GM12874 (cell line): ENCODE measurements around the gene MS4A15.

Experiments
- TF ChIP-seq, protein P1 (sequence below): IDR thresholded peaks from 2 replicates; pipeline ENCODE4 v1.5.1; 2011; ENCODE audit warnings: low read depth, mild to moderate bottlenecking, control low read depth, low read length, moderate library complexity; ENCODE audit not compliant: insufficient read depth

Gene MS4A15

DNA sequence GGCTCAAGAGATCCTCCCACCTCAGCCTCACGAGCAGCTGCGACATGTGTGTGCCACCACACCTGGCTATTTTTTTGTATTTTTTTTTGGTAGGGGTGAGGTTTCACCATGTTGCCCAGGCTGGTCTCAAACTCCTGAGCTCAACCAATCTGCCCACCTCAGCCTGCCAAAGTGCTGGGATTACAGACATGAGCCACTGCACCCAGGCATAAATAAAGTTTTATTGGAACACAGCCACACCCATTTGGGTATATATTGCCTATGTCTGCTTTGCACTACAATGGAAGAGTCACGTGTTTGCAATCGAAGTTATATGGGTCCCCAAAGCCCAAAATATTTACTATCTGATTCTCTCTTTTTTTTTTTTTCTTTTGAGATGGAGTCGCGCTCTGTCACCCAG lies 1.8 kb upstream of the MS4A15 start:
- TF ChIP-seq, protein P1, sequence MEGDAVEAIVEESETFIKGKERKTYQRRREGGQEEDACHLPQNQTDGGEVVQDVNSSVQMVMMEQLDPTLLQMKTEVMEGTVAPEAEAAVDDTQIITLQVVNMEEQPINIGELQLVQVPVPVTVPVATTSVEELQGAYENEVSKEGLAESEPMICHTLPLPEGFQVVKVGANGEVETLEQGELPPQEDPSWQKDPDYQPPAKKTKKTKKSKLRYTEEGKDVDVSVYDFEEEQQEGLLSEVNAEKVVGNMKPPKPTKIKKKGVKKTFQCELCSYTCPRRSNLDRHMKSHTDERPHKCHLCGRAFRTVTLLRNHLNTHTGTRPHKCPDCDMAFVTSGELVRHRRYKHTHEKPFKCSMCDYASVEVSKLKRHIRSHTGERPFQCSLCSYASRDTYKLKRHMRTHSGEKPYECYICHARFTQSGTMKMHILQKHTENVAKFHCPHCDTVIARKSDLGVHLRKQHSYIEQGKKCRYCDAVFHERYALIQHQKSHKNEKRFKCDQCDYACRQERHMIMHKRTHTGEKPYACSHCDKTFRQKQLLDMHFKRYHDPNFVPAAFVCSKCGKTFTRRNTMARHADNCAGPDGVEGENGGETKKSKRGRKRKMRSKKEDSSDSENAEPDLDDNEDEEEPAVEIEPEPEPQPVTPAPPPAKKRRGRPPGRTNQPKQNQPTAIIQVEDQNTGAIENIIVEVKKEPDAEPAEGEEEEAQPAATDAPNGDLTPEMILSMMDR: no peak

DNA sequence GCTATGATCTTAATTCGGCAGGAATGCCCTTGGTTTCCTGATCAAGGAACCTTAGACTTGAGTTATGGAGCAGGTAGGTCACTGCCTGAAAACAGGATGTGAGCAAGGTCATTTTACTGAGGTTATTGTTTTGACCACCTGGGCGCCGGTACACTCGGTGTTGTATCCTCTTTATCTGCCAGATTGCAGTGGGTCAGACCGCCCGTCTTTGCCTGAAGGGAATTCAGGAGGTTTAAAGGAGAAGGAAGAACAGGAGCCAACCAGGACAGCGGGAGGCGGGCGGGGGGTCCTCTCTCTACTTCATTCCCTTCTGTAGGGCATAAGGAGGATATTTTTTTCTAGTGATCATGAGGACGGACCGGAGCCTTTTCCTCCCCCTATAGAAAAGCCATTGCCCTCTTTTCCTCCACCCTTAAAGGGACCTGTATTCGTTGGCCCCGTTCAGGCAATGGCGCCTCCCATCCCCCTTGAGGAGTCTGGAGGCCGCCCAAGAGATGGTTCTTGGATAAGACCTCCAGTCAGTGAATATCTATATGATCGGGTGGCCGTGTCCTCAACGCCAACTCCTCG lies 649 bp downstream of the MS4A15 start:
- TF ChIP-seq, protein P1: no peak

DNA sequence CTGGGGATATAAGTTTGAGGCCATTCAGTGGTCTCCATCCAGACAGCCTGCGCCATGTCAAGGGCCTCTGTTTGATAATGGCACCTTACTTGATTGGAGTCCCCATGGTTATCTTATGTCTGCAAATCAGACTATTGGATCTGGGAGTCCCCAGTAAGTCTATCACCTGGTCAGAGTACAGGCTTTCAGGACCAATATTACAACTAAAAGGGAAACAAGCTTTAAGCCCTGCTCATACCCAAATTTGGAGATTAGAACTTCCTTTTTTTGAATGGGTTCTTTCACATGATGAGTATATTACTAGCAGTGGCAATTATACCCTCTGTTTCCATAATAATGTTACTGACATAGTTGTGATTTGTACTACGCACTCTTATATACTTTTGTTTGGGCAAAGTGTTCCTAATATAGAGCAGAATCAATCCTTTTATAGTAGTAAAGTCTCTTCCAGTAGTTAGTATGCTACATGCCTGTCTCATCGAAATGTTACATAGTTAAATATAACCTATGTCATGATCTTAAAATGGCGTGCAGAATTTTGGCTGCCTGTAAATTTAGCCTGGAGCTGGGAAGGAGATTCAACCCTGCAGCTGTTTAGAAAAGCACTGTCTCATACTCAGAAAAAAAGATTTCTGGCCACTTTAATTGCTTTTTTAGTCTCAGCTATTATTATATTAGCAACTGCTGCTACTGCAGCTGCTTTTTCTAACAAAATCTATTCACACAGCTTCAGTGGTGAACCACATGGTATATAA lies 4.9 kb downstream of the MS4A15 start:
- TF ChIP-seq, protein P1: no peak

DNA sequence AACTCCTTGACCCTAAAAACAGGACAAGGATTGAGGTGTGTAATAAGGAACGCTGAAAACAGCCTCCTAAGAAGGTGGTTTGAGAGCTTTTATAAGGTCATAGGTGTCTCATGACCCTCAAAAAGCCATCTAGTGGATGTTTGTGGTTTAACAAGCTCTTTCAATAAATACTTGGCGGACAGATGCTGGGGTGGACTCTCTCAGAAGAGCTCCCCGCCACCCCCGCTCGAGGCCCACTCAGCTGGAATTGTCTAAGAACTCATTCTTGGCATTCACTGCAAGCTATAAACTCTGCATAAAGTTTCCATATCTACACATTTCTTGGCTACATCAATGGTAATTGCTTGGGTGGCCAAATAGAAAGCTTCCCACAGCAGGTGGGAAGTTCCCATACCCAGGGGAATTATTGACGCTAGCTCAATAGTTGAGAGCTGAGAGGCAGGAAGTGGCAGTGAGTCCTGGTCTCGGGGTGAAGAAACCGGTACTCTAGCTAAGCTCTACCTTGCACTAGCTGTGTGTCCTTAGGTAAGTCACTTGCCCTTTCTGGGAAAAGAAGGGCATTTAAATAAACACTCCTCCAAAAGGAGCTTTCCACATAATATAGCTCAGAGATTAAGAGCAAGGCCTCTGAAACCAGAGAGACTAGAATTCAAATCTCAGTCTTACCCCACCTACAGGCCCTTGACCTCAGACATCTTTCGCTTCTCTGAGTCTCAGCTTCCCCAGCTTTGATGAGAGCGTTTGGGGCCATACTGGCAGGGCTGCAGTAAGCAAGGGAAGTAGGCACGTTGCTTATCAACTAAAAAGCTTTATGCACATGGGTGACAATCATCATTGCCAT lies 6.4 kb downstream of the MS4A15 start:
- TF ChIP-seq, protein P1: peak; percentile 60

DNA sequence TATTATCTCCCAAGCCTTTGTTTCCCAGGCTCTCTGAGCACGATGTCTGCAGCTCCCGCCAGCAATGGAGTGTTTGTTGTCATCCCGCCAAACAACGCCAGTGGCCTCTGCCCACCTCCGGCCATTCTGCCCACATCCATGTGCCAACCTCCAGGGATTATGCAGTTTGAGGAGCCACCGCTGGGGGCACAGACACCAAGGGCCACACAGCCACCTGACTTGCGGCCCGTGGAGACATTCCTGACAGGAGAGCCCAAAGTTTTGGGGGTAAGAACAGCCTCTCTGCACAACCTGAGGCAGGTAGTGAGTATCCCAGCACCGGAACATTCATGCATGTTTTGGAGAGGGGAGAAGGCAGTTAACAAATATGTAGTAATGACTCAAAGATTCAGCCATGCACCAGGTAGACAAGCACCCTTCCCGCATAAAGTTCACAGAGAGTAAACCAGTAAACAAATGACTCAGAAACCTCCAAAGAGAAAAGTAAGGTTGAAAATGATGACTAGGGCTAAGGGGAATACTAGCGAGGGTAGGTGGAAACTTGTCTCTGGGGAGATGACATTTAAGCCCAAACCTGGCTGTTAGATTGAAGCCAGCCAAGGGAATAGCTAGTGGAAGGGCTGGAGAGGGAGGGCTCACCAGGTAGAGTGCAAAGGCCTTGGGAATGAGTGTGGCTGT lies 7.2 kb downstream of the MS4A15 start:
- TF ChIP-seq, protein P1: no peak

DNA sequence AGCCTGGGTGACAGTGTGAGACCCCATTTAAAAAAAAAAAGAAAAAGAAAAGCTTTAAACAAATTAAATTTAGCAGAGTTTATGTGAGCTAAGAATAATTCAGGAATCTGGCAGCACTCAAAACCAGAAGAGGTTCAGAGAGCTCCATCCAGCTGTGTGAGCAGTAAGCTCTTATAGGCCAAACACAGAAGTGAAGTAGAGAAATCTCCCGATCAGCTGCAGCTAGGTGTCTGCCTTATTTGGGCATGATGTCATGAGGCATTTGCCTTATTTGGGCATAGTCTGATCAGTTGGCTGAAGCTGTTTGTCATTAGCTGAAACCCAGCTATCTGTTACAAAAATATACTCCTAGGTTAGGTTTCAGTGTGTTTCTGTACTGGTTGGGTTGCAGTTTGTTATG lies 8.2 kb downstream of the MS4A15 start:
- TF ChIP-seq, protein P1: no peak

DNA sequence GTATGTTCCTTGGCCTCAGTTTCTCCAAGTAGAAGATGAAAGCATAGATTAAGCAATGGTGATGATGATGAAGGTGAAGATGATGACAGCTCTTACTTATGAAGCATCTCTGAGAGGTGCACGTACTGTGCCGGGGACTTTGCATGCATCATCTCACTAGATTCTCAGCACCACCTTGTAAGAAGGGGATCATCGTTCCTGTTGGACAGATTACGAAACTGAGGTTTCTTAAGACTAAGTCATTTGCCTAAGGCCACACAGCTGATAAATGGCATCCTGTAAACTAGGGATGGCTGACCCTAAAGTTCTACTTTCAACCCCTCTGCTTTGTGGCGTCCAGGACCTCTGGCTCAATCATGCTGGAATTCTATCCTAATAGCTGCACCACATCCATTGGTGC lies 8.7 kb downstream of the MS4A15 start:
- TF ChIP-seq, protein P1: no peak
